Activated T-helper 2 cell treated with anti-CD3 and anti-CD28 coated beads, Interferon-gamma antibody, Interleukin-2, Interleukin-4, amounts not matched to agents 10 μg/mL and 5 μg/mL and 100 μg/mL, durations not matched to agents 14 hours and 24 hours and 36 hours (primary cell): ENCODE data around the gene SMOC2. TPM values are rescaled to one million over a fixed set of nuclear protein-coding genes. Genes with fewer than 3 reads are reported as not detected.

Experiments used
- DNase-seq: peaks from one replicate; pipeline ENCODE4 v3.0.0; 2021; ENCODE audit warnings: low spot score
- H3K27ac Mint-ChIP-seq: one replicate; pipeline ENCODE4 v1.8.0; 2021; ENCODE audit warnings: mixed read lengths
- H3K27me3 Mint-ChIP-seq: one replicate; pipeline ENCODE4 v1.8.0; 2021; ENCODE audit warnings: low read depth, mixed read lengths
- H3K36me3 Mint-ChIP-seq: one replicate; pipeline ENCODE4 v1.8.0; 2021; ENCODE audit warnings: low read depth, mixed read lengths
- H3K4me1 Mint-ChIP-seq: one replicate; pipeline ENCODE4 v1.8.0; 2021; ENCODE audit warnings: low read depth, mixed read lengths
- H3K4me3 Mint-ChIP-seq: one replicate; pipeline ENCODE4 v1.8.0; 2021; ENCODE audit warnings: low read depth, mild to moderate bottlenecking, moderate library complexity, mixed read lengths
- H3K9me3 Mint-ChIP-seq: one replicate; pipeline ENCODE4 v1.8.0; 2021; ENCODE audit warnings: mixed read lengths
- intact Hi-C: fragments of 100-400 bp; cut with micrococcal nuclease; formaldehyde crosslinking; loops from one replicate; pipeline ENCODE4 v1.15.1; 2023
- total RNA-seq: library from RNA; stranded (reverse); gene quantifications from 2 replicates; pipeline ENCODE4 v1.2.3, GENCODE V29; 2022

SMOC2 gene
- total RNA-seq, 1 donor from 2014 or later: not detected

GRCh38 chr6:168575346-168576098 is 134.5 kb downstream of the SMOC2 start:
- no peak overlapping the region for H3K4me3 Mint-ChIP-seq
- no peaks in the 10 kb centered on the region for H3K36me3 Mint-ChIP-seq
- H3K27me3 Mint-ChIP-seq: no peaks in the 10 kb centered on the region
- no peak for DNase-seq
- H3K27ac Mint-ChIP-seq: no peak overlapping the region
- H3K4me1 Mint-ChIP-seq: no peaks in the 10 kb centered on the region
- intact Hi-C loops: no loop called here
- H3K9me3 Mint-ChIP-seq: no peaks in the 10 kb centered on the region

- Mint-ChIP-seq H3K27me3 (no peaks in the 10 kb centered on the region), H3K27ac (no peak overlapping the region), H3K36me3 (no peaks in the 10 kb centered on the region), H3K9me3 (no peaks in the 10 kb centered on the region), H3K4me1 (no peaks in the 10 kb centered on the region), H3K4me3 (no peak overlapping the region)
- no peak for DNase-seq
- intact Hi-C loops: no loop called here
Measured at GRCh38 chr6:168576388-168576787, 135.4 kb downstream of the SMOC2 start.

GRCh38 chr6:168577496-168577895 is 136.5 kb downstream of the SMOC2 start:
- intact Hi-C loops: no loop called here

GRCh38 chr6:168578036-168578435 is 137.1 kb downstream of the SMOC2 start:
- Mint-ChIP-seq H3K4me3 (no peak overlapping the region), H3K27ac (no peak overlapping the region), H3K36me3 (no peaks in the 10 kb centered on the region), H3K4me1 (no peaks in the 10 kb centered on the region), H3K27me3 (no peaks in the 10 kb centered on the region), H3K9me3 (no peaks in the 10 kb centered on the region)
- intact Hi-C loops: no loop called here
- no peak for DNase-seq

More at GRCh38 chr6:168577496-168577895, 136.5 kb downstream of the SMOC2 start:
- Mint-ChIP-seq H3K4me1 (no peaks in the 10 kb centered on the region), H3K27me3 (no peaks in the 10 kb centered on the region), H3K27ac (no peak overlapping the region), H3K4me3 (no peak overlapping the region), H3K36me3 (no peaks in the 10 kb centered on the region), H3K9me3 (no peaks in the 10 kb centered on the region)
- no peak for DNase-seq

- Mint-ChIP-seq H3K27ac (no peak overlapping the region), H3K27me3 (no peaks in the 10 kb centered on the region), H3K4me1 (no peaks in the 10 kb centered on the region), H3K9me3 (no peaks in the 10 kb centered on the region), H3K4me3 (no peak overlapping the region), H3K36me3 (no peaks in the 10 kb centered on the region)
- no peak for DNase-seq
- intact Hi-C loops: no loop called here
Measured at GRCh38 chr6:168581236-168581635, 140.3 kb downstream of the SMOC2 start.

- Mint-ChIP-seq H3K36me3 (no peaks in the 10 kb centered on the region), H3K9me3 (no peaks in the 10 kb centered on the region), H3K4me3 (no peak overlapping the region), H3K27ac (no peak overlapping the region), H3K27me3 (no peaks in the 10 kb centered on the region), H3K4me1 (no peaks in the 10 kb centered on the region)
- no peak for DNase-seq
- intact Hi-C loops: no loop called here
Measured at GRCh38 chr6:168581706-168582105, 140.7 kb downstream of the SMOC2 start.

GRCh38 chr6:168582571-168582981 is 141.6 kb downstream of the SMOC2 start:
- H3K27me3 Mint-ChIP-seq: no peaks in the 10 kb centered on the region
- no peaks in the 10 kb centered on the region for H3K4me1 Mint-ChIP-seq
- no peak for DNase-seq
- H3K9me3 Mint-ChIP-seq: no peaks in the 10 kb centered on the region
- no peak overlapping the region for H3K27ac Mint-ChIP-seq
- intact Hi-C loops: no loop called here
- H3K4me3 Mint-ChIP-seq: no peak overlapping the region
- H3K36me3 Mint-ChIP-seq: no peaks in the 10 kb centered on the region

GRCh38 chr6:168583126-168583525 is 142.1 kb downstream of the SMOC2 start:
- H3K4me3 Mint-ChIP-seq: no peak overlapping the region
- DNase-seq: no peak
- no peaks in the 10 kb centered on the region for H3K27me3 Mint-ChIP-seq
- H3K27ac Mint-ChIP-seq: no peak overlapping the region
- no peaks in the 10 kb centered on the region for H3K36me3 Mint-ChIP-seq
- H3K4me1 Mint-ChIP-seq: no peaks in the 10 kb centered on the region
- intact Hi-C loops: no loop called here
- H3K9me3 Mint-ChIP-seq: no peaks in the 10 kb centered on the region

- intact Hi-C loops: no loop called here
- DNase-seq: no peak
- Mint-ChIP-seq H3K27me3 (no peaks in the 10 kb centered on the region), H3K9me3 (no peaks in the 10 kb centered on the region), H3K36me3 (no peaks in the 10 kb centered on the region), H3K27ac (no peak overlapping the region), H3K4me1 (no peaks in the 10 kb centered on the region), H3K4me3 (no peak overlapping the region)
Measured at GRCh38 chr6:168583821-168584220, 142.8 kb downstream of the SMOC2 start.

GRCh38 chr6:168584249-168584648 is 143.3 kb downstream of the SMOC2 start:
- Mint-ChIP-seq H3K27me3 (no peaks in the 10 kb centered on the region), H3K27ac (no peak overlapping the region), H3K4me3 (no peak overlapping the region), H3K9me3 (no peaks in the 10 kb centered on the region), H3K4me1 (no peaks in the 10 kb centered on the region), H3K36me3 (no peaks in the 10 kb centered on the region)
- DNase-seq: no peak
- intact Hi-C loops: no loop called here

- Mint-ChIP-seq H3K27me3 (no peaks in the 10 kb centered on the region), H3K9me3 (no peaks in the 10 kb centered on the region)
- intact Hi-C loops: no loop called here
Measured at GRCh38 chr6:168584671-168585070, 143.7 kb downstream of the SMOC2 start.

GRCh38 chr6:168585441-168585840 is 144.5 kb downstream of the SMOC2 start:
- no peaks in the 10 kb centered on the region for H3K4me1 Mint-ChIP-seq
- DNase-seq: no peak
- no peaks in the 10 kb centered on the region for H3K27me3 Mint-ChIP-seq
- intact Hi-C loops: no loop called here
- no peaks in the 10 kb centered on the region for H3K9me3 Mint-ChIP-seq
- H3K36me3 Mint-ChIP-seq: no peaks in the 10 kb centered on the region
- no peak overlapping the region for H3K27ac Mint-ChIP-seq
- no peak overlapping the region for H3K4me3 Mint-ChIP-seq

More at GRCh38 chr6:168584671-168585070, 143.7 kb downstream of the SMOC2 start:
- Mint-ChIP-seq H3K27ac (no peak overlapping the region), H3K4me3 (no peak overlapping the region), H3K36me3 (no peaks in the 10 kb centered on the region), H3K4me1 (no peaks in the 10 kb centered on the region)
- DNase-seq: no peak

- no peak for DNase-seq
- Mint-ChIP-seq H3K27me3 (no peaks in the 10 kb centered on the region), H3K4me3 (no peak overlapping the region), H3K27ac (no peak overlapping the region), H3K4me1 (no peaks in the 10 kb centered on the region), H3K9me3 (no peaks in the 10 kb centered on the region), H3K36me3 (no peaks in the 10 kb centered on the region)
- intact Hi-C loops: no loop called here
Measured at GRCh38 chr6:168589275-168589674, 148.3 kb downstream of the SMOC2 start.

- Mint-ChIP-seq H3K4me1 (no peaks in the 10 kb centered on the region), H3K27me3 (no peaks in the 10 kb centered on the region), H3K4me3 (no peak overlapping the region), H3K36me3 (no peaks in the 10 kb centered on the region), H3K9me3 (no peaks in the 10 kb centered on the region), H3K27ac (no peak overlapping the region)
- intact Hi-C loops: no loop called here
- no peak for DNase-seq
Measured at GRCh38 chr6:168590406-168590805, 149.4 kb downstream of the SMOC2 start.
